Measurements from ENCODE around the gene LSM14A.
A peak's percentile ranks its signal among the peaks of the same experiment; 100 is the strongest.

LSM14A gene

GRCh38 chr19:34217952-34218817 is 45.9 kb downstream of the LSM14A start (continued):
- peak; percentile 26; the same call in 1 of the 2 replicates for TF ChIP-seq ZSCAN18 (tag by site-specific recombination; IDR thresholded peaks at IDR 0.05)
- peak; percentile 99 for TF ChIP-seq ZNF660 (tag by site-specific recombination; IDR thresholded peaks at IDR 0.05)
- TF ChIP-seq ZNF843 (tag by site-specific recombination; IDR thresholded peaks at IDR 0.05), result peak; percentile 99
- TF ChIP-seq ZNF548 (tag by site-specific recombination; IDR thresholded peaks at IDR 0.05), result no peak
- peak; percentile 30 for TF ChIP-seq SP2 (tag by site-specific recombination; IDR thresholded peaks at IDR 0.05)
- TF ChIP-seq ZNF561 (tag by site-specific recombination; IDR thresholded peaks at IDR 0.05; ENCODE audit: borderline replicate concordance), result peak; percentile 98
- TF ChIP-seq BCL11A (tag by site-specific recombination; IDR thresholded peaks at IDR 0.05; ENCODE audit: low read depth), result peak; percentile 98
- TF ChIP-seq ZBTB8A (tag by site-specific recombination; IDR thresholded peaks at IDR 0.05), result peak; percentile 83
- TF ChIP-seq ZNF624 (tag by site-specific recombination; IDR thresholded peaks at IDR 0.05), result no peak
- TF ChIP-seq, protein P1, sequence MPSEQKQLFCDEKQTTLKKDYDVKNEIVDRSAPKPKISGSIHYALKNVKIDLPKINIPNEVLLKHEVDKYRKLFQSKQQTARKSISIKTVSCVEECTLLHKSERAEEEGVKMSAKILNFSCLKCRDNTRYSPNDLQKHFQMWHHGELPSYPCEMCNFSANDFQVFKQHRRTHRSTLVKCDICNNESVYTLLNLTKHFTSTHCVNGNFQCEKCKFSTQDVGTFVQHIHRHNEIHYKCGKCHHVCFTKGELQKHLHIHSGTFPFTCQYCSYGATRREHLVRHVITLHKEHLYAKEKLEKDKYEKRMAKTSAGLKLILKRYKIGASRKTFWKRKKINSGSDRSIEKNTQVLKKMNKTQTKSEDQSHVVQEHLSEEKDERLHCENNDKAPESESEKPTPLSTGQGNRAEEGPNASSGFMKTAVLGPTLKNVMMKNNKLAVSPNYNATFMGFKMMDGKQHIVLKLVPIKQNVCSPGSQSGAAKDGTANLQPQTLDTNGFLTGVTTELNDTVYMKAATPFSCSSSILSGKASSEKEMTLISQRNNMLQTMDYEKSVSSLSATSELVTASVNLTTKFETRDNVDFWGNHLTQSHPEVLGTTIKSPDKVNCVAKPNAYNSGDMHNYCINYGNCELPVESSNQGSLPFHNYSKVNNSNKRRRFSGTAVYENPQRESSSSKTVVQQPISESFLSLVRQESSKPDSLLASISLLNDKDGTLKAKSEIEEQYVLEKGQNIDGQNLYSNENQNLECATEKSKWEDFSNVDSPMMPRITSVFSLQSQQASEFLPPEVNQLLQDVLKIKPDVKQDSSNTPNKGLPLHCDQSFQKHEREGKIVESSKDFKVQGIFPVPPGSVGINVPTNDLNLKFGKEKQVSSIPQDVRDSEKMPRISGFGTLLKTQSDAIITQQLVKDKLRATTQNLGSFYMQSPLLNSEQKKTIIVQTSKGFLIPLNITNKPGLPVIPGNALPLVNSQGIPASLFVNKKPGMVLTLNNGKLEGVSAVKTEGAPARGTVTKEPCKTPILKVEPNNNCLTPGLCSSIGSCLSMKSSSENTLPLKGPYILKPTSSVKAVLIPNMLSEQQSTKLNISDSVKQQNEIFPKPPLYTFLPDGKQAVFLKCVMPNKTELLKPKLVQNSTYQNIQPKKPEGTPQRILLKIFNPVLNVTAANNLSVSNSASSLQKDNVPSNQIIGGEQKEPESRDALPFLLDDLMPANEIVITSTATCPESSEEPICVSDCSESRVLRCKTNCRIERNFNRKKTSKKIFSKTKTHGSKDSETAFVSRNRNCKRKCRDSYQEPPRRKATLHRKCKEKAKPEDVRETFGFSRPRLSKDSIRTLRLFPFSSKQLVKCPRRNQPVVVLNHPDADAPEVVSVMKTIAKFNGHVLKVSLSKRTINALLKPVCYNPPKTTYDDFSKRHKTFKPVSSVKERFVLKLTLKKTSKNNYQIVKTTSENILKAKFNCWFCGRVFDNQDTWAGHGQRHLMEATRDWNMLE (tag by site-specific recombination; conservative IDR thresholded peaks at IDR 0.05; ENCODE audit: low read depth), result peak; percentile 57; the same call in 1 of the 2 replicates
- no peak for TF ChIP-seq ZNF837 (tag by site-specific recombination; IDR thresholded peaks at IDR 0.05)
- TF ChIP-seq ZSCAN16 (tag by site-specific recombination; IDR thresholded peaks at IDR 0.05), result peak; percentile 85; the same call in 1 of the 2 replicates
- TF ChIP-seq SCRT1 (tag by site-specific recombination; IDR thresholded peaks at IDR 0.05; ENCODE audit: borderline replicate concordance), result peak; percentile 89
- peak; percentile 52; the same call in 1 of the 2 replicates for TF ChIP-seq ZNF341 (tag by site-specific recombination; IDR thresholded peaks at IDR 0.05; ENCODE audit: low read depth)
- 0 out of 2 replicates have a peak, but pooled peaks have one; percentile 32 for TF ChIP-seq ZNF302 (tag by site-specific recombination; IDR thresholded peaks at IDR 0.05; ENCODE audit: low read depth)
- TF ChIP-seq, protein P2, sequence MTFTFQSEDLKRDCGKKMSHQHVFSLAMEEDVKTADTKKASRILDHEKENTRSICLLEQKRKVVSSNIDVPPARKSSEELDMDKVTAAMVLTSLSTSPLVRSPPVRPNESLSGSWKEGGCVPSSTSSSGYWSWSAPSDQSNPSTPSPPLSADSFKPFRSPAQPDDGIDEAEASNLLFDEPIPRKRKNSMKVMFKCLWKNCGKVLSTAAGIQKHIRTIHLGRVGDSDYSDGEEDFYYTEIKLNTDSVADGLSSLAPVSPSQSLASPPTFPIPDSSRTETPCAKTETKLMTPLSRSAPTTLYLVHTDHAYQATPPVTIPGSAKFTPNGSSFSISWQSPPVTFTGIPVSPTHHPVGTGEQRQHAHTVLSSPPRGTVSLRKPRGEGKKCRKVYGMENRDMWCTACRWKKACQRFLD (tag by site-specific recombination; IDR thresholded peaks at IDR 0.05), result no peak
- no peak for TF ChIP-seq ZNF274 (IDR thresholded peaks at IDR 0.05; ENCODE audit: low read length)
- no peak for TF ChIP-seq ZNF274 (tag by site-specific recombination; IDR thresholded peaks at IDR 0.05; ENCODE audit: borderline replicate concordance)
- no peak for TF ChIP-seq ZNF350 (tag by site-specific recombination; IDR thresholded peaks at IDR 0.05)
- no peak for TF ChIP-seq ZNF140 (tag by site-specific recombination; IDR thresholded peaks at IDR 0.05)
- peak; percentile 100 for TF ChIP-seq TSHZ1 (tag by site-specific recombination; IDR thresholded peaks at IDR 0.05; ENCODE audit: borderline replicate concordance)
- peak; percentile 74; the same call in 1 of the 2 replicates for TF ChIP-seq ZNF76 (tag by site-specific recombination; IDR thresholded peaks at IDR 0.05; ENCODE audit: borderline replicate concordance, low read depth)
- TF ChIP-seq ZIC2 (tag by site-specific recombination; IDR thresholded peaks at IDR 0.05), result peak; percentile 78
- no peak; the same call in 1 of the 2 replicates for TF ChIP-seq ZFP3 (tag by site-specific recombination; IDR thresholded peaks at IDR 0.05; ENCODE audit: low read depth)
- no peak for TF ChIP-seq ZNF658 (tag by site-specific recombination; IDR thresholded peaks at IDR 0.05)
- peak; percentile 96 for TF ChIP-seq KLF17 (tag by site-specific recombination; IDR thresholded peaks at IDR 0.05)
- no peak for TF ChIP-seq ZNF514 (tag by site-specific recombination; IDR thresholded peaks at IDR 0.05)
- peak; percentile 43; the same call in 1 of the 2 replicates for TF ChIP-seq ZNF121 (tag by site-specific recombination; IDR thresholded peaks at IDR 0.05)
